Sigmoid colon (tissue), 4 donors: ENCODE results near the gene NKX6-2.

Source experiments
- EP300 ChIP-seq, 4 donors: sonication (generic); formaldehyde crosslinking; IDR thresholded peaks; one replicate each; pipeline ENCODE4 v1.6.1; 2017; ENCODE audit warnings: antibody characterized with exemption in 4 of 4
- POLR2A ChIP-seq, 2 donors: fragments of 450-650 bp; IDR thresholded peaks; one replicate each; pipeline ENCODE4 v1.6.1; 2016; ENCODE audit warnings: antibody characterized with exemption in 2 of 2, mild to moderate bottlenecking in 2 of 2, moderate library complexity in 2 of 2
- POLR2AphosphoS5 ChIP-seq, 4 donors: sonication (generic); formaldehyde crosslinking; IDR thresholded peaks; one replicate each; pipeline ENCODE4 v1.6.1; 2017; ENCODE audit warnings: antibody characterized with exemption in 4 of 4
- TF ChIP-seq, protein P1 (sequence below), 4 experiments: fragments of 450-650 bp in 3 of 4; fragments of 200-600 bp in 1 of 4; IDR thresholded peaks; one replicate each; pipeline ENCODE4 v1.5.1; 2016 to 2019; ENCODE audit warnings: antibody characterized with exemption in 4 of 4, mild to moderate bottlenecking in 3 of 4, moderate library complexity in 2 of 4

DNA sequence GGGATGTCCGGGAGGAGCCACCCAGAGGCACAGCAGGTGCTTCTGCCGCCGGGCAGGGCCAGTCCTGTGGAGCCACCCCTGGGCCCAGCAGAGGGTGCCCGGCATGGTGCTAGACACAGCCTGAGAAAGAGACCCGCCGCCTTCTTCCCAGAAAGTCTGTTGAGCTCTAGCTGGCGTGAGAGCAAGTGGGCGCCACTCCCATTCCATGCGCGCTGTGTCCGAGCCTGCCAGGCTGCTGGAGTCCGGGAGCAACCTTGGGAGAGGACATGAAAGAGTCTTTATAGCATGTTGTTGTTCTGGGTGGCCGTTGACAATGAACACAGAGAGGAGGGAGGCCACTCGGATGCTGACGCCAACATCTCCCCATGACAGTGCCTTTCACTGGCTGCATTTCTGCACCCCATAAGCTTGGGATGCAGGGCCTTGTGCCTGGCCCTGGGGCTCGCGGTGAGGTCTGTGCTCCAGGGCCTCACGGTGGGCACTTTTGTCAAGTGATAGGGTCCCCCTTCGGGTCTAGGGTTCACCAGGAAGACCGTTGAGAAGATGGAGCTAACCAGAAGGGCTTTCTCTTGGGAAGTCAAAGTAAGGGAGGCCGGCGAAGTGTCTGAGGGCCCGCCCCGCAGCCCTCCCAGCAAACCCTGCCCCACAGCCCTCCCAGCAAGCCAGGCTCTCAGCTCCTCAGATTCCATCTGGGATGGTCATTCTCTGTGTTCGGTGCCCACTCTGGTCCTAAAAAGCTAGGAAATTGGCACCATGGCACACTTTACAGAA is 47.3 kb downstream of the NKX6-2 start:
- TF ChIP-seq, protein P1, sequence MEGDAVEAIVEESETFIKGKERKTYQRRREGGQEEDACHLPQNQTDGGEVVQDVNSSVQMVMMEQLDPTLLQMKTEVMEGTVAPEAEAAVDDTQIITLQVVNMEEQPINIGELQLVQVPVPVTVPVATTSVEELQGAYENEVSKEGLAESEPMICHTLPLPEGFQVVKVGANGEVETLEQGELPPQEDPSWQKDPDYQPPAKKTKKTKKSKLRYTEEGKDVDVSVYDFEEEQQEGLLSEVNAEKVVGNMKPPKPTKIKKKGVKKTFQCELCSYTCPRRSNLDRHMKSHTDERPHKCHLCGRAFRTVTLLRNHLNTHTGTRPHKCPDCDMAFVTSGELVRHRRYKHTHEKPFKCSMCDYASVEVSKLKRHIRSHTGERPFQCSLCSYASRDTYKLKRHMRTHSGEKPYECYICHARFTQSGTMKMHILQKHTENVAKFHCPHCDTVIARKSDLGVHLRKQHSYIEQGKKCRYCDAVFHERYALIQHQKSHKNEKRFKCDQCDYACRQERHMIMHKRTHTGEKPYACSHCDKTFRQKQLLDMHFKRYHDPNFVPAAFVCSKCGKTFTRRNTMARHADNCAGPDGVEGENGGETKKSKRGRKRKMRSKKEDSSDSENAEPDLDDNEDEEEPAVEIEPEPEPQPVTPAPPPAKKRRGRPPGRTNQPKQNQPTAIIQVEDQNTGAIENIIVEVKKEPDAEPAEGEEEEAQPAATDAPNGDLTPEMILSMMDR (IDR thresholded peaks at IDR 0.05): no peak
- TF ChIP-seq POLR2A (IDR thresholded peaks at IDR 0.05) (no peak), POLR2AphosphoS5 (IDR thresholded peaks at IDR 0.05) (no peak), EP300 (IDR thresholded peaks at IDR 0.05) (no peak)
